ENCODE results near the gene SEMA3D. TPM values are rescaled to one million over a fixed set of nuclear protein-coding genes. Genes with fewer than 3 reads are reported as not detected.

SEMA3D gene
- total RNA-seq, 2 donors from 2014 or later: 1.4 to 1.5 TPM

GRCh38 chr7:85094046-85094725, 92.7 kb downstream of the SEMA3D start:
- no peaks in the 10 kb centered on the region for H3K36me3 ChIP-seq
- H3K4me3 ChIP-seq: no peak overlapping the region
- H3K9me3 ChIP-seq: no peaks in the 10 kb centered on the region
- H3K4me1 ChIP-seq: peaks cover 0 to 24% of the 10 kb centered on the region in 2 donors
- H3K27me3 ChIP-seq: no peaks in the 10 kb centered on the region
- TF ChIP-seq CTCF (IDR thresholded peaks at IDR 0.05): no peak
- peak overlapping the region; percentile 42 for H3K27ac ChIP-seq
- peak; percentile 62 for DNase-seq (ENCODE audit: low spot score)

GRCh38 chr7:85091565-85091928, 95.3 kb downstream of the SEMA3D start:
- H3K27me3 ChIP-seq: no peaks in the 10 kb centered on the region
- TF ChIP-seq CTCF (IDR thresholded peaks at IDR 0.05): no peak
- no peak overlapping the region for H3K4me3 ChIP-seq
- H3K9me3 ChIP-seq: no peaks in the 10 kb centered on the region
- H3K36me3 ChIP-seq: no peaks in the 10 kb centered on the region
- no peak for DNase-seq (ENCODE audit: low spot score)
- H3K4me1 ChIP-seq: peaks cover 0 to 24% of the 10 kb centered on the region in 2 donors
- H3K27ac ChIP-seq: no peak overlapping the region

- no peak overlapping the region for H3K27ac ChIP-seq
- DNase-seq (ENCODE audit: low spot score): no peak
- peaks cover 0 to 19% of the 10 kb centered on the region in 2 donors for H3K4me1 ChIP-seq
- no peaks in the 10 kb centered on the region for H3K36me3 ChIP-seq
- no peak for TF ChIP-seq CTCF (IDR thresholded peaks at IDR 0.05)
- H3K4me3 ChIP-seq: no peak overlapping the region
- H3K27me3 ChIP-seq: no peaks in the 10 kb centered on the region
- no peaks in the 10 kb centered on the region for H3K9me3 ChIP-seq
Measured at GRCh38 chr7:85090919-85091564, 95.8 kb downstream of the SEMA3D start.

GRCh38 chr7:85090143-85090542, 96.7 kb downstream of the SEMA3D start:
- no peak for TF ChIP-seq CTCF (IDR thresholded peaks at IDR 0.05)
- no peak for DNase-seq (ENCODE audit: low spot score)
- H3K27me3 ChIP-seq: no peaks in the 10 kb centered on the region
- no peaks in the 10 kb centered on the region for H3K36me3 ChIP-seq
- no peaks in the 10 kb centered on the region for H3K9me3 ChIP-seq
- H3K27ac ChIP-seq: no peak overlapping the region
- H3K4me1 ChIP-seq: peaks cover 0 to 11% of the 10 kb centered on the region in 2 donors
- H3K4me3 ChIP-seq: no peak overlapping the region

- no peaks in the 10 kb centered on the region for H3K4me1 ChIP-seq
- TF ChIP-seq CTCF (IDR thresholded peaks at IDR 0.05): no peak
- H3K4me3 ChIP-seq: no peak overlapping the region
- no peaks in the 10 kb centered on the region for H3K36me3 ChIP-seq
- no peak for DNase-seq (ENCODE audit: low spot score)
- H3K27ac ChIP-seq: no peak overlapping the region
- no peaks in the 10 kb centered on the region for H3K27me3 ChIP-seq
- H3K9me3 ChIP-seq: no peaks in the 10 kb centered on the region
Measured at GRCh38 chr7:85081846-85082245, 105.0 kb downstream of the SEMA3D start.
